C4-2B (cell line): ENCODE data around the gene FOXD3.

Experiments used
- H3K27ac ChIP-seq: fragments of 450-650 bp; 2 replicates; pipeline ENCODE4 v1.5.1; 2017
- ZFX ChIP-seq: fragments of 450-650 bp; IDR thresholded peaks from 2 replicates; pipeline ENCODE4 v1.6.1; 2017
- TF ChIP-seq, protein P1 (sequence below): fragments of 450-650 bp; conservative IDR thresholded peaks from 2 replicates; pipeline ENCODE4 v1.5.1; 2017; ENCODE audit warnings: mild to moderate bottlenecking

The FOXD3 gene

DNA sequence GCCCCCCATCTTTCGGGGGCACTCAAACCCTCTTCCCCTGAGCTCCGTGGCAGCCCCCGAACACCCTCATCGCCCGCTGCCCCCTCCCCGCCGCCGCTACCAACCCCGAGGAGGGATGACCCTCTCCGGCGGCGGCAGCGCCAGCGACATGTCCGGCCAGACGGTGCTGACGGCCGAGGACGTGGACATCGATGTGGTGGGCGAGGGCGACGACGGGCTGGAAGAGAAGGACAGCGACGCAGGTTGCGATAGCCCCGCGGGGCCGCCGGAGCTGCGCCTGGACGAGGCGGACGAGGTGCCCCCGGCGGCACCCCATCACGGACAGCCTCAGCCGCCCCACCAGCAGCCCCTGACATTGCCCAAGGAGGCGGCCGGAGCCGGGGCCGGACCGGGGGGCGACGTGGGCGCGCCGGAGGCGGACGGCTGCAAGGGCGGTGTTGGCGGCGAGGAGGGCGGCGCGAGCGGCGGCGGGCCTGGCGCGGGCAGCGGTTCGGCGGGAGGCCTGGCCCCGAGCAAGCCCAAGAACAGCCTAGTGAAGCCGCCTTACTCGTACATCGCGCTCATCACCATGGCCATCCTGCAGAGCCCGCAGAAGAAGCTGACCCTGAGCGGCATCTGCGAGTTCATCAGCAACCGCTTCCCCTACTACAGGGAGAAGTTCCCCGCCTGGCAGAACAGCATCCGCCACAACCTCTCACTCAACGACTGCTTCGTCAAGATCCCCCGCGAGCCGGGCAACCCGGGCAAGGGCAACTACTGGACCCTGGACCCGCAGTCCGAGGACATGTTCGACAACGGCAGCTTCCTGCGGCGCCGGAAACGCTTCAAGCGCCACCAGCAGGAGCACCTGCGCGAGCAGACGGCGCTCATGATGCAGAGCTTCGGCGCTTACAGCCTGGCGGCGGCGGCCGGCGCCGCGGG lies 837 bp downstream of the FOXD3 start:
- H3K27ac ChIP-seq: no peak overlapping the region; the same call in 1 of the 2 replicates
- TF ChIP-seq, protein P1, sequence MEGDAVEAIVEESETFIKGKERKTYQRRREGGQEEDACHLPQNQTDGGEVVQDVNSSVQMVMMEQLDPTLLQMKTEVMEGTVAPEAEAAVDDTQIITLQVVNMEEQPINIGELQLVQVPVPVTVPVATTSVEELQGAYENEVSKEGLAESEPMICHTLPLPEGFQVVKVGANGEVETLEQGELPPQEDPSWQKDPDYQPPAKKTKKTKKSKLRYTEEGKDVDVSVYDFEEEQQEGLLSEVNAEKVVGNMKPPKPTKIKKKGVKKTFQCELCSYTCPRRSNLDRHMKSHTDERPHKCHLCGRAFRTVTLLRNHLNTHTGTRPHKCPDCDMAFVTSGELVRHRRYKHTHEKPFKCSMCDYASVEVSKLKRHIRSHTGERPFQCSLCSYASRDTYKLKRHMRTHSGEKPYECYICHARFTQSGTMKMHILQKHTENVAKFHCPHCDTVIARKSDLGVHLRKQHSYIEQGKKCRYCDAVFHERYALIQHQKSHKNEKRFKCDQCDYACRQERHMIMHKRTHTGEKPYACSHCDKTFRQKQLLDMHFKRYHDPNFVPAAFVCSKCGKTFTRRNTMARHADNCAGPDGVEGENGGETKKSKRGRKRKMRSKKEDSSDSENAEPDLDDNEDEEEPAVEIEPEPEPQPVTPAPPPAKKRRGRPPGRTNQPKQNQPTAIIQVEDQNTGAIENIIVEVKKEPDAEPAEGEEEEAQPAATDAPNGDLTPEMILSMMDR: peak; percentile 31; the same call in 1 of the 2 replicates
- TF ChIP-seq ZFX: no peak

DNA sequence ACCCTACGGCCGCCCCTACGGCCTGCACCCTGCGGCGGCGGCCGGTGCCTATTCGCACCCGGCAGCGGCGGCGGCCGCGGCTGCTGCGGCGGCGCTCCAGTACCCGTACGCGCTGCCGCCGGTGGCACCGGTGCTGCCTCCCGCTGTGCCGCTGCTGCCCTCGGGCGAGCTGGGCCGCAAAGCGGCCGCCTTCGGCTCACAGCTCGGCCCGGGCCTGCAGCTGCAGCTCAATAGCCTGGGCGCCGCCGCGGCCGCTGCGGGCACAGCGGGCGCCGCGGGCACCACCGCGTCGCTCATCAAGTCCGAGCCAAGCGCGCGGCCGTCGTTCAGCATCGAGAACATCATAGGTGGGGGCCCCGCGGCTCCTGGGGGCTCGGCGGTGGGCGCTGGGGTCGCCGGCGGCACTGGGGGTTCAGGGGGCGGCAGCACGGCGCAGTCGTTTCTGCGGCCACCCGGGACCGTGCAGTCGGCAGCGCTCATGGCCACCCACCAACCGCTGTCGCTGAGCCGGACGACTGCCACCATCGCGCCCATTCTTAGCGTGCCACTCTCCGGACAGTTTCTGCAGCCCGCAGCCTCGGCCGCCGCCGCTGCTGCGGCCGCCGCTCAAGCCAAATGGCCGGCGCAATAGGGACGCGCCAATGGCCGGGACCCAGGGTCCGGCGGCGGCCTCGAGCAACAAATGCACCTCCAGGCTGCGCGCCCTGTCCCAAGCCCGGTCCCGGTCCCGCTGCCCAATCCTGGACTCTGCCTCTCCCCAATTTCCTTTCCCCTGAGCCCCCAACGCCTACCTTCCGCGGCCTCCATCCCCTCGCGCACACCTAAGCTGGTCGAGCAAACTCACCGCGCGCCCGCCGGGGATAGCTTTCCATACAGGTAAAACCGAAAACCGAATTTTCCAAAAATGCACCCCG lies 1.8 kb downstream of the FOXD3 start:
- no peak overlapping the region for H3K27ac ChIP-seq
- TF ChIP-seq ZFX: peak; percentile 51; the same call in 1 of the 2 replicates
- TF ChIP-seq, protein P1: peak; percentile 20

DNA sequence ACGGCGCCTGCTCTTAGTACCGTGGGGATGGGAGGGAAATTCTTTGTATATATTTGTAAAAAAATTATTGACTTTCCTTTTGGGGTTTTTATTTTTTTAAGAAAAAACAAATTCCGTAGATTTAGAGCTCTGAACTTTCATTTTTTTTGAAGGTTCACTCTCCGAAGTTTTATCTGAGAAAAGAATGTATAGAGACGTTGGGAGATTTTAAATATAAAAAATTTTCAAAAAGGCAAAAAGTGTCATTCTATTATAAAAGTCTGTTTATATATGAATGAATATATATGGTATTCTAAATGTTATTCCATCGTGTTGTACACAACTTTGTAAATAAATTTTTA lies 2.4 kb downstream of the FOXD3 start:
- H3K27ac ChIP-seq: no peak overlapping the region
- TF ChIP-seq, protein P1: no peak
- no peak for TF ChIP-seq ZFX

DNA sequence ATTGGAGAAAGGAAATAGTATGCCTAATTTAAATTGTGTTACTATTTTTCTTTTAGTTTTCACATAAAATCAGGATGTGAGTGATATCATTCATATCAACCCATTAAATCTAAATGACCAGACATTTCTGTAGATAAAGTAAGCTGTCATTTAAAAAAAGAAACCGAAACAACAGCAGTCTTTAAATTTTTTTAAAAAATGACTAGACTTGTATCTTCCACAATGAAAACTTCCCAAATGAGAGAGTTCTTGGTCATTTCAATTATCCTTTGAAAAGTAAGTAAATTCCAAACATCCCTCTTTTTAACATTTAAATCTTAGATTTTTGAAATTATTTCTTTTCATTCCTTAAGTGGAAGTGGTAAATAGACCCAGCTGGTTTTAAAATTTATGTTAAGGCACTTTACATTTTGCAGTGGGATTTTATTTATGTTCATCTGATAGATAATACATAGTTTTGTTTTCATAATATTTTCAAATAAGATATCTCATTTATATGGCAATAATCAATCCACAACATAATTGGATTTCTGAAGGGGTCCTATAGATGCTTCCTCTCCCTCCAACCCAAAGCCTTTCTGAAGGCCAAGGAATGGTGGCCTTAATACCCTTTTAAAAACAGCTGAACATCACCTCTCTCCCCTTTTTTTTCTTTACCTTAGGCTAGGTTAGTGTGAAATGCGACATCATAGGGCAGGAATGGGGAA lies 3.1 kb downstream of the FOXD3 start:
- TF ChIP-seq, protein P1: no peak
- TF ChIP-seq ZFX: no peak
- H3K27ac ChIP-seq: no peak overlapping the region

DNA sequence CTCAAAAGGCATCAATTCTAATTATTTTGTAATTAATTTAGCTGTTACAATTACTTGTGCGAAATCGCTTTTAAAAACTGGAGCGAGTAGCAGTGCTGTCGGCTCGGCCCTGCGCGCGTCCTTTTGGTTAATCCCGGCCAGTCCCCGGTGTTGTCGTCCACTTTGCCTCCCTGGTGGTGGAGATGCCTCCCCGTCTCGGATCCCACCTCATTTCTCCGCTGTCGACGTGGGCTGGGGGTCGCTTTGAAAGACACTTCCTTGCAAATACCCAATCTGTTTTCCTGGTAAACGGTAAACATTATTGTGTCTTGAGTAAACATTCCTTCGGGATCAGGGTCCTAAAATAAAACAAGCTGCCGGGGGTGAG lies 3.7 kb downstream of the FOXD3 start:
- H3K27ac ChIP-seq: no peak overlapping the region
- TF ChIP-seq ZFX: no peak
- TF ChIP-seq, protein P1: no peak

DNA sequence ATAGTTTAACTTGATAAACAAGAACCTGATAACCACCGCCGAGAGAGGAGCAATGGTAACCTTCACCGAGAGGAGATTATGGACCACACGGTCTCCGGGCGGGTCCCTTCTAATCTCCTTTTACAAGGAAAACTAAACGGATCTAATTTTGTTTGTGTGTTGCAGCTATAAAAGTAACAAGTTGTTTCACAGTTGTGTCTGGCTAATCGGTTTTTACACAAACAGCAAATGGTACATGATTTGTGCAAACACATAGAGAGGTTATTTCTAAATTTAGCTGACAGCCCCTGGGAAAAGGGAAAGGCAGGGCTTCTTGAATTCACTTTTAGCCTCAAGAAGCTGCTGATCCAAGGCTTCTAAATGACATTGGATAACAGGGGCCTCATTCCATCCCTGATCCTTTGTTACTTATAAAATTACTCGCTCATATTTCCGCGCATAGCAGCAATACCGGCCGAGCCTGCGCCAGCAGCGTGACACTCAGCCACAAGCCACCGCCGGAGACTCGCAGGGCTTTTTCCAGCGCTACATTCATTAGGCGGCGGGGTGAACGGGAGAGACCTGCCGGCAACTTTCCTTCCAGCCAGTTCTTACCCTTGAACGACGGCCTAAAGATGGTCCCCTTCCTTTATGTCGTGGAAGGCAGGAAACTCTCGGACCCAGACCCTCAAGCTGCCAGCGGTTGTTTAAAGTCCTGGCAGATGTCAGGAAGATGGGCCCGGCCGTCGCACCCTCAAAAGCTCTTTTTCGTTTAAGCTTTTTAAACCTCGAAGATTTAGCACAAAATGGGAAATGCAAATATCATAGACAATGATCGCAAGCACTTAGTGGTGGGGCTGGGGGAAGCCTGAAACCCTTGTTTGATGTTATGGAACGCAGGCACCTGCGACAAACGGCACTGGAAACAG lies 4.4 kb downstream of the FOXD3 start:
- no peak overlapping the region for H3K27ac ChIP-seq
- TF ChIP-seq, protein P1: no peak
- no peak for TF ChIP-seq ZFX
